Activated naive CD4-positive, alpha-beta T cell treated with anti-CD3 and anti-CD28 coated beads, Interleukin-2, amount 50 U/mL, for 16 hours (primary cell): ENCODE data around the gene PTPRH.

ENCODE experiments used
- DNase-seq: peaks from one replicate; pipeline ENCODE4 v3.0.0-alpha.2; 2020

Gene PTPRH

DNA sequence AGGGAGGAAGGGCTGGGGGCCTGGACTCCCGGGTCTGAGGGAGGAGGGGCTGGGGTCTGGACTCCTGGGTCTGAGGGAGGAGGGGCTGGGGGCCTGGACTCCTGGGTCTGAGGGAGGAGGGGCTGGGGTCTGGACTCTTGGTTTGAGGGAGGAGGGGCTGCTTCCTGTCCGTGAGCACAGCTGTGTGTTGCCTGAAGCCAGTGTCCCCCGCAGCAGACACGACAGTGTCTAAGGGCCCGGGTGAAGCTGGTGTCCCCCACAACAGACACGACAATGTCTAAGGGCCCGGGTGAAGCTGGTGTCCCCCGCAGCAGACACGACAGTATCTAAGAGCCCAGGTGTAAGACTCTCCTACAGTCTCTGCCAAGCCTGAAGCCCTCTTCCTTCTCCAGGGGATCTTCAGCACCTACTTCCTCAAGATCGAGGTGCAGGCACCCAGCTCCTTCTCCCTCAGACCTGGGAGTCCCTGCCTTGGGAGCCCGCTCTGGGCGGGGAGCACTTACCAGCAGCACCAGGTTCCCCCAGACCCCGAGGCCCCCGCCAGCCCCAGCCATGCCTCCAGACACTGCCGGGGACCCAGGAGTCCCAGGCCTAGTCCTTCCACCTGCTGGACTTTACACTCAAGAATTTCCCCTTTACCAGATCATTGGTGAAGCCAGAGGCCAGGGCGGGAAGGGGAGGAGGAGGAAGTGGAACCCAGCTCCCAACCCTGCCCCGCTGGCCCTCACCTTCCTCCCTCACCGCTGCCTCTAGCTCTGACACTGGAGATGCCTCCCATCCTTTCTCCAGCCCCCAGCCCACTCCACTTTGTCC, at the start of gene PTPRH:
Gene PTPRH (minus strand): TSS at position 622 of the 813 bp plus-strand sequence. CDS start 68 bp downstream, at position 554.
- no peak for DNase-seq

- DNase-seq, result peak; percentile 65
Measured at GRCh38 chr19:55258476-55258827, 49.2 kb upstream of the PTPRH start.

GRCh38 chr19:55257461-55258420, 48.4 kb upstream of the PTPRH start:
- DNase-seq, result no peak

DNA sequence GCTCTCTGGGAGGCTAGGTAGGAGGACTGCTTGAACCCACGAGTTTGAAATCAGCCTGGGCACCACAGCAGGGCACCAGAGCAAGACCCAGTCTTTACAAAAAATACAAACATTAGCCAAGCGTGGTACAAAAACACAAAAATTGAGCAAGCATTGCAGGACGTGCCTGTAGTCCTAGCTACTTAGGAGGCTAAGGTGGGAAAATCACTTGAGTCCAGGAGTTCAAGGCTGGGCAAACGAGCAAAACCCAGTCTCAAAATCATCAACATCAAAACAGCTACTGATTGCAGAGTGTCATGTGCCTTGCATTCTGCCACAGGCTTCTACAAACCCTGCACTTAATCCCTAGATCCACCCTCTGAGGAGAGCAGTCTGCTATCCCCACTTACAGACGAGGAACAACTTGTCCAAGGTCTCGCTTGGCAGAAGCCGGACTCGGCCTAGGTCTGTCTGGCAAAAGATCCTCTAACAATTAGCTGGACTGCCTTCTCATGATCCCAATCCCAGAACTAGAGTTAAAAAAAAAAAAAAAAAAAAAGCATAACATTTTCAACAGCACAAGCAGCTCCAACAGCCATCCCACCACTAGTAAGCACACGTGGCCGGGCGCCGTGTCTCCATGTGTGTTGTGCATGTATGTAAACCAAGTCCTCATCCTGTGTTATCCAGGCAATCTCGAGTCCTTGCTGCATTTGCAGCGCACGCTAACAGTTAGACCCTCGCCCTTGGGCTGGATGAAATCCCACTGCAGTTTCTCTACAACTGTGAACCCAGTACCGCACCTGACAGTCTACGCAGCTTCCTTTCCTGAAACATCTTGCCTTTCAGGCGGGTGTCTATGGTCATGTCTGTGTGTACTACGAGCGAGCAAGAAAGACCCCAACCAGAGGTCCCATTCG, 47.5 kb upstream of the PTPRH start:
- DNase-seq, result no peak

GRCh38 chr19:55255618-55256423, 46.5 kb upstream of the PTPRH start:
- DNase-seq, result peak; percentile 57

- no peak for DNase-seq
Measured at GRCh38 chr19:55254625-55254977, 45.3 kb upstream of the PTPRH start.

- peak; percentile 62 for DNase-seq
Measured at GRCh38 chr19:55253842-55254624, 44.7 kb upstream of the PTPRH start.

DNA sequence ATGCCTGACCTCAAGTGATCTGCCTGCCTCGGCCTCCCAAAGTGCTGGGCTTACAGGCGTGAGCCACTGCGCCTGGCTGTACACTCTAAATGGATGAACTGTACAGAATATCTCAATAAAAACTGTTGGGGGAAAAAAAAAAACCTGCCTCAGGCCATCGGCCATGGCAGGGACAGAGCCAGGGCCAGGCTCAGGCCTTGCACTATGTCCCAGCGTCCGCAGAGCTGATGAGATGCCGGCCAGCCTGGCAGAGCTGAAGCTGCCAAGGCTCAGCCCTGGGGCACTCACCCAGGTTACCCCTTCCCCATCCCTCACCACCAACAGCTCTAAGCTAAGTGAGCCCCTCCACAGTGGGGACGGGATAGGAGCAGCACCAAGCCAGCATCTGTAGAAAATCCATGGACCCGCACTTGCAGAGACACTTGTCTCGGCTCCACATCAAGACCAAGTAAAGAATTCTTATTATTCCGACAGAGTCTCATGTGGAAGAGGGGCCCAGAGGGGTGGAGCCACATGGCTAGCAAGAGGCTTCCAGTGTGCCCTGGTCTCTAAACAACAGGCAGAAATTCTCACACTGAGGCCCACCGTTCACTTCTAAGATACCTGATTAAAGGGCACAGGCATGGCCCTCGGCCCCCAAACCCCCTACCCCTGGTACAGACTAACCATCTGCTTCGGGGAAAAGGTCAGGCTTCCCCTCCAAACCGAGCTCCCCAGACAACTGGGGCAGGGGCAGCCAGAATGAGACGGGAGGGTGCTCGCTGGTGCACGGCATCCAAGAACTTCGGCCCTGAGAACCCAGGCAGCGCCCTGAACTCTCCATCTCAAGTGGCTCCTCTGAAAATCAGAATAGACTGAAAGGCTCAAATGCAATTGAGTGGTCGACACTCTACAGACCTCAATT, 43.7 kb upstream of the PTPRH start:
- no peak for DNase-seq

DNA sequence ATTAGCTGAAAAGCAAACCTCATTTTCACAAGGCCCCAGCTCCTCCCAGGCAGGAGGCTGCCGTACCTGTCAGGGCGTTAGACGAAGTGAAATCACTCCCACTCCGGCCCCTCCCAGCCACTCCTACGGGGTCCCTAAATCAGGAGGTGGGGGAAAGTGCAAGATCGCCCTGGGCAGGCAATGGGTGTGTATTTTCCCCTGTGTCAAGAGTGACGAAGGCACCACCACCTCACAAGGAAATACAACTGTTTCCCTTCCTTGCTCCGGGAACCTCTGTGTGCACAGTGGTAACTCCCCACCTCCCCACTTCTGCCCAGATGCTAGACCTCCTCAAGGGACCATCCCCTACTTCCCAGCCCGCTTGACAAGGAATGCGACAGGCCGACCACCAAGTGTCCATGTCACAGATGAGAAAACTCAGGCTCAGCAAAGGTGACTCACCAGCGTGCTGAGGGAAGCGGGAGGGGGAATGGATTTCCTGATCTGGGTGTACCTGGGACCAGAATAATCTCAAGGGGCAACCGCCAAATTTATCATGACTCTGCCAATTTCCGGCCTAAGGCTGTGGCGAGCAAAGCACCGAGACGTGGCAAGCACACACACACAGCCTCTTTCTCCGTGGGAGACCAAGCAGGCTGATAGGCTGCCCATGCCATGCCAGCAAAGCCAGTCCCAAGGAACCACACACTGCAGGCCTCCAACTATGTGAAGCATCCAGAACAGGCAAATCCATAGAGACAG, 42.2 kb upstream of the PTPRH start:
- DNase-seq, result no peak

DNA sequence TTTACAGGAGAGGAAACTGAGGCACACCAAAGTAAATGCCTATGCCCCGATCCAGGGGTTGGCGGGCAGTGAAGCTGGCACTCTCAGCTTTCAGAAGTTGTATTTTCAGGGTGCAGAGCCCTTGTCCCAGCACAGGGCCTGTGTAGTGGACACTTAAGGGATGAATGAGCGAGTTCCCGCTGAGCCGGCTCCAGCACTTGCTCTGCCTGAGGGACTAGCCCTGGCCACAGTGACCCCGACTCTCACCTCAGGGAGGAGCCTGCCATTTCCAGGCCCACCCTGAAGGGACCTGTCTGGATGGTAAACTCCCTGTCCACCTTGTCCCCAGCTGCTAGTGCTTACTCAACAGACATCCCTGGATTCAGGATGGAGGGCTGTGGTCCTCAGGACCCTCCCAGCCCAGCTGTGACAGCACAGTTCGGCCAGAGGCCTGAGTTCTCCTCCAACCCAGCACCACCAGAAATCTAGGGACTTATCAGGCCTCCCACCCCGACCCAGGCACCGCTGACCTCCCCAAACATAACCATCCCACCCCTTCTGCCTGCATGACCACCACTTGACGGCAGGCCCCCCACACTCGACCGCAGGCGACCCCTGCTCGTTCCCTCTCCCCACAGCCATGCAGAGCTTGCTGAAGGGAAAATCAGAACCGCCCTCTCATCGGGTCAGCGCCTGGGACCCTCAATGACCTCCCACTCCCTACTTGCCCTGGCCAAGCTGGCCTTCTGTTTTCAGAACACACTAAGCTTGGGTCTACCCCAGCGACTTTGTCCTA, 41.1 kb upstream of the PTPRH start:
- DNase-seq, result no peak

DNA sequence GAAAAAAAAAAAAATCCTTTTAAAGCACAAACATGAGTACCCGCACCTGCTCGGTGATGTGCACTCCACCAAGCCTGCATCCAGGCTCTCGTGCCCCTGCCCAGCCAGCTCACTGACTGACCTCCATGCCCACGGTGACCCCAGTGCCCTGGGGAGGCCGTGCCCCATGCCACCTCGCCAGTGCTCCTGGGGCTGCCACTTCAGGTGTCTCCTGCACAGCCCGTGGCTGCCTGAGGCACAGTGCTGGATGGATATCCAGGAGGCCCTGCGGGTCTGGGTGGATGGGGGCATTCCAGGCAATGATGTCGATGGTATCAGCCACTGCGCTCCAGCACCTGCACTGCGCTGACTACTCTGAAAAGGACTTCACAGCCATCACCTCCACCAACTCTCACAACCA, 40.5 kb upstream of the PTPRH start:
- DNase-seq, result no peak

DNA sequence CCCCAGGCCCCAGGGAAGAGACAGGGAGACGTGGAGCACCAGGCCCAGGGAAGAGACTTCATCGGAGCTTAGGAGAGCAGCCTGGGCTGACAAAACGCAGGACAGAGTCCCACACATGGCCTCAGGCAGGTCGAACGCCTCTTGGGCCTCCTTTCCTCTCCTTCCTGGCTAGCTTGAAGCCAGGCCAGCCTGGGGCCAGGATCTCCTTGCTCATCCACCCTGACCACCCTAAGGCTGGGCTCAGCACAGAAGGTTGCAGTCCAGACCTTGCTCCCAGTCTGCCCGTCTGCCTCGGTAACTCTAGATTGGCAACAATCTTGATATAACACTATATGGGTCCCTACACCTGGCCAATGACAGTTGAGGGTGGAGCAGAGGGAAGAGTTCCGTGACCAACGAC, 39.4 kb upstream of the PTPRH start:
- DNase-seq, result no peak

- no peak for DNase-seq
Measured at GRCh38 chr19:55248166-55248675, 38.9 kb upstream of the PTPRH start.

- DNase-seq, result no peak
Measured at GRCh38 chr19:55247621-55248099, 38.4 kb upstream of the PTPRH start.

DNA sequence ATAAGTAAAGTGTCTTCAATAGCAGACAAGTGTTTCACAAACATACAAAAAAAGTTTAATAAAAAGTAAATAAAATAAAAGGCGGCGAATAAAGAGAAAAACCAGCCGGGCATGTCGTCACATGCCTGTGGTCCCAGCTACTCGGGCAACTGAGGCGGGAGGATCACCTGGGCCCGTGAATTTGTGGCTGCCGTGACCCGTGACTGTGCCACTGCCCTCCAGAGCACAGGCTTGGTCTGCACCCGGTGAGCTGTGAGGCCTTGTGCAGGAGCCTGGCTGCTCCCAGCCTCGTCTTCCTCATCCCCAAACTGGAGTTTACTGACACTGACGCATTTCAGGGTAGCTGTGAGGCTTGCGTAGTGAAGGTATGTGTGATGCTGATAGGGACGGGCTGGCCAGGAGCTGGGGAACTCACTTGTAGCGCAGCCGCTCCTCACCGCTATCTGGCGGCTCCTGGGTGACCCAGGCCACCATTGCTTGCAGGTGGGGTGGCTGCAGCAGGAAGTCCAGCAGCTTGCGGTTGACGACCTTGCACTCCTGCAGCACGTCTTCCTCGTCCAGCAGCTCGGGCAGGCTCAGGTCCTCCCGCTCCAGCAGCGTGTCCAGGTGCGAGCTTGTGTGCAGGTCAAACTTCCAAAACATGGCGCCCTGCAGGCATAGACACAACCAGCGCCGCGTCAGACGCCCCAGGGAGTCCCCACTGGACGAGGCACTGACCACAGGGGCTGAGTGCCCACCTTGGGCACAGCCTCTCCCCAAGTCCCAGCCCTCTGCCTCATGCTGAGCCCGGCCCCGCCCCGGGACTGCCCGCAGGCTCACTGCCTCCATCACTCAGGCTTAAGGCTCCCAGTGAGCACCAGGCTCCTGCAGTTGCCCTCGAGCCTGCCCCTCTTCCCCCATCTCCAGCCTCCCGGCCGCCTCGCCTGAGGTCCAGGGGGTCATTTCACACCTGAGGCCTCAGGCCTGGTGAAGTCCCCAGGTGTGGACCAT, 37.5 kb upstream of the PTPRH start:
- no peak for DNase-seq

GRCh38 chr19:55245236-55245904, 36.1 kb upstream of the PTPRH start:
- no peak for DNase-seq
